CD4-positive, alpha-beta T cell treated with Interleukin-4 for 1 hour (primary cell): Measurements from ENCODE around the gene FNTB.
A peak's percentile ranks its signal among the peaks of the same experiment; 100 is the strongest.

ENCODE experiments used
- DNase-seq, 2 donors: peaks; one replicate each; pipeline ENCODE4 v3.0.0-alpha.2; 2020 to 2022

FNTB gene

GRCh38 chr14:65092349-65092748, 105.7 kb downstream of the FNTB start:
- no peak for DNase-seq

- no peak for DNase-seq
Measured at GRCh38 chr14:65095633-65096205, 109.0 kb downstream of the FNTB start.

GRCh38 chr14:65096323-65097089, 109.8 kb downstream of the FNTB start:
- DNase-seq: peak in 1 of 2 donors; percentile 19

GRCh38 chr14:65098586-65098985, 111.9 kb downstream of the FNTB start:
- peak in 1 of 2 donors; percentile 72 for DNase-seq

GRCh38 chr14:65100922-65101541, 114.3 kb downstream of the FNTB start:
- DNase-seq: peak in 1 of 2 donors; percentile 35

- DNase-seq: peak; percentile 40 to 59
Measured at GRCh38 chr14:65101631-65102440, 115.1 kb downstream of the FNTB start.

- peak; percentile 99 for DNase-seq
Measured at GRCh38 chr14:65102441-65103149, 115.9 kb downstream of the FNTB start, which contains the start of gene MAX. Gene MAX, minus strand, starts transcription at chr14:65102517. Its CDS starts 178 bp downstream, at chr14:65102339.

GRCh38 chr14:65103150-65103760, 116.6 kb downstream of the FNTB start:
- DNase-seq: no peak

- DNase-seq: no peak
Measured at GRCh38 chr14:65104791-65105190, 118.1 kb downstream of the FNTB start.

- no peak for DNase-seq
Measured at GRCh38 chr14:65106316-65106715, 119.6 kb downstream of the FNTB start.

- DNase-seq: no peak
Measured at GRCh38 chr14:65106736-65107135, 120.0 kb downstream of the FNTB start.

- DNase-seq: no peak
Measured at GRCh38 chr14:65107200-65107599, 120.5 kb downstream of the FNTB start.

GRCh38 chr14:65109357-65109756, 122.7 kb downstream of the FNTB start:
- DNase-seq: no peak

- no peak for DNase-seq
Measured at GRCh38 chr14:65110525-65110924, 123.8 kb downstream of the FNTB start.
